ENCODE data around the gene TEX55.
A peak's percentile ranks its signal among the peaks of the same experiment; 100 is the strongest.
"Not testable (repeated sequence)": the region's sequence is repeated elsewhere in the genome, so short reads cannot be mapped to it uniquely, and the experiment has no call there.

TEX55 gene

DNA sequence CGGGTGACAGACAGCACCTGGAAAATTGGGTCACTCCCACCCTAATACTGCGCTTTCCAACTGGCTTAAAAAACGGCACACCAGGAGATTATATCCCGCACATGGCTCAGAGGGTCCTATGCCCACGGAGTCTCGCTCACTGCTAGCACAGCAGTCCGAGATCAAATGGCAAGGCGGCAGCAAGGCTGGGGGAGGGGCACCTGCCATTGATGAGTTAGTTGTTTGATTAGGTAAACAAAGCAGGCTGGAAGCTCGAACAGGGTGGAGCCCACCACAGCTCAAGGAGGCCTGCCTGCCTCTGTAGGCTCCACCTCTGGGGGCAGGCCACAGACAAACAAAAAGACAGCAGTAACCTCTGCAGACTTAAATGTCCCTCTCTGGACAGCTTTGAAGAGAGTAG is 18.8 kb downstream of the TEX55 start:
- not testable (repeated sequence) for H2BK120ac ChIP-seq (ENCODE audit: low read depth, low read length); H3K4me3 ChIP-seq (ENCODE audit: insufficient read depth in 1 of 2, low read depth in 1 of 2, low read length in 2 of 2); H3K4me2 ChIP-seq (ENCODE audit: low read length, poor library complexity, severe bottlenecking); H3K18ac ChIP-seq (ENCODE audit: low read depth in 1 of 2, low read length in 2 of 2); H3K4ac ChIP-seq (ENCODE audit: low read depth in 1 of 2, low read length in 2 of 2); H3K9me3 ChIP-seq (ENCODE audit: control insufficient read depth, low read length); H2AK5ac ChIP-seq (ENCODE audit: low read length, severe bottlenecking); H4K91ac ChIP-seq (ENCODE audit: low read length); H3K14ac ChIP-seq (ENCODE audit: low read length in 2 of 2); H2BK12ac ChIP-seq (ENCODE audit: low read length in 2 of 2); H3K79me1 ChIP-seq (replicated peaks; ENCODE audit: low read length, poor library complexity, severe bottlenecking); H2BK15ac ChIP-seq (ENCODE audit: low read depth, poor library complexity, severe bottlenecking); H3K9ac ChIP-seq (ENCODE audit: low read length); H2BK5ac ChIP-seq (ENCODE audit: low read depth, low read length, poor library complexity, severe bottlenecking); H3K36me3 ChIP-seq (ENCODE audit: control insufficient read depth in 1 of 2, insufficient read depth in 2 of 2, low read depth in 1 of 2, low read length in 2 of 2); DNase-seq; H3K27me3 ChIP-seq (ENCODE audit: control insufficient read depth in 1 of 2, insufficient read depth in 1 of 2, low read length in 2 of 2); H3K4me1 ChIP-seq (ENCODE audit: control insufficient read depth, insufficient read depth, low read depth, low read length); H3K27ac ChIP-seq (ENCODE audit: low read length, poor library complexity, severe bottlenecking); H4K8ac ChIP-seq (ENCODE audit: low read length); H3K23ac ChIP-seq (ENCODE audit: low read length in 2 of 2); H2AFZ ChIP-seq (ENCODE audit: low read depth, low read length)
- 76% methylated on average over 9 of the region's 9 CpGs for WGBS

DNA sequence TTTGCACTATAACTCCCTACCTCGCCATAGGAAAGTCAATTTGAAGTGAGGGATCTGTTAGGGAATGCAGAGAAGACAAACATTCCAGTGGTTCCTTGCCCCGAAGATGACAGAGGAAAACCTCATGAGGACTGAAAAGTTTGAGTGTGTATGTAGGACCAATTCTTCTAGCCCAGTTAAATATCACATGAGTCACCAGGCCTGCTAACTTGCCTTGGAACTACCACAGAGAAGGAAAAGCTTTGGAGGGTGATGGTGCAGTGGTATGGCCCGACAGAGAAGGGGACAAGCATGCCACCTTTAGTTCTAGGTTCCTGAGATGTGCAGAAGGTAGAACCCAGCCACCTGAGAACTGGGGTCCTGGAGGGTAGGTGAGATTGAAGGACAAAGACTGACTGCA is 24.9 kb downstream of the TEX55 start:
- H2BK15ac ChIP-seq (ENCODE audit: low read depth, poor library complexity, severe bottlenecking) = no peak overlapping the region
- no peak overlapping the region for H3K9ac ChIP-seq (ENCODE audit: low read length)
- H4K8ac ChIP-seq (ENCODE audit: low read length) = no peak overlapping the region
- no peak overlapping the region for H2AK5ac ChIP-seq (ENCODE audit: low read length, severe bottlenecking)
- H3K4ac ChIP-seq (ENCODE audit: low read depth in 1 of 2, low read length in 2 of 2) = no peak overlapping the region
- DNase-seq = no peak
- no peak overlapping the region for H4K91ac ChIP-seq (ENCODE audit: low read length)
- H3K9me3 ChIP-seq (ENCODE audit: control insufficient read depth, low read length) = no peaks in the 10 kb centered on the region
- no peak overlapping the region for H3K4me3 ChIP-seq (ENCODE audit: insufficient read depth in 1 of 2, low read depth in 1 of 2, low read length in 2 of 2)
- no peak overlapping the region for H3K27ac ChIP-seq (ENCODE audit: low read length, poor library complexity, severe bottlenecking)
- H3K23ac ChIP-seq (ENCODE audit: low read length in 2 of 2) = no peak overlapping the region
- H3K36me3 ChIP-seq (ENCODE audit: control insufficient read depth in 1 of 2, insufficient read depth in 2 of 2, low read depth in 1 of 2, low read length in 2 of 2) = no peaks in the 10 kb centered on the region
- H3K27me3 ChIP-seq (ENCODE audit: control insufficient read depth in 1 of 2, insufficient read depth in 1 of 2, low read length in 2 of 2) = peaks cover 0 to 7% of the 10 kb centered on the region in 2 experiments
- no peak overlapping the region for H2BK12ac ChIP-seq (ENCODE audit: low read length in 2 of 2)
- no peak overlapping the region for H3K18ac ChIP-seq (ENCODE audit: low read depth in 1 of 2, low read length in 2 of 2)
- peaks cover 6% of the 10 kb centered on the region for H3K4me1 ChIP-seq (ENCODE audit: control insufficient read depth, insufficient read depth, low read depth, low read length)
- no peak overlapping the region for H2BK5ac ChIP-seq (ENCODE audit: low read depth, low read length, poor library complexity, severe bottlenecking)
- H3K4me2 ChIP-seq (ENCODE audit: low read length, poor library complexity, severe bottlenecking) = no peak overlapping the region
- 70% methylated on average over 3 of the region's 3 CpGs for WGBS
- H3K14ac ChIP-seq (ENCODE audit: low read length in 2 of 2) = no peak overlapping the region
- no peak overlapping the region for H2BK120ac ChIP-seq (ENCODE audit: low read depth, low read length)
- H2AFZ ChIP-seq (ENCODE audit: low read depth, low read length) = no peak overlapping the region
- no peaks in the 10 kb centered on the region for H3K79me1 ChIP-seq (replicated peaks; ENCODE audit: low read length, poor library complexity, severe bottlenecking)

DNA sequence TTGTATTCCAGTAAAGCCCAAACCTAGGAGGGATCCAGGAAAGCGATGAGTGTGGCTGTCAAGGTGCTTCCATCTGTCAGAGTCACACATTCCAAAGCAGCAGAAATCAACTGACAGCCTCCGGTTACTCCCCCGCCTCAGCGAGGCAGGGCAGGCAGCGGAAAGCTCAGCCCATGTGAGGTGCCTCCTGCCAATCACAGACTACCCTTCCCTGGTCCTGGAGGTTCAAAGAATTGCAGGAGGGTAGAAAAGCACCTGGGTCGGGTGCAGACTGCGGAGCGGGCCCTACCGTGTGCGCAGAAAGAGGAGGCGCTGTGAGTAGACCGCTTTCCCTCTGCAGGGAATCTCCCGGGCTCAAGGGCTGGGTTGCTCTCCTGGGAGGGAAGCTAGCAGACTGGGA is 27.4 kb downstream of the TEX55 start, which contains the start of gene UPK1B:
Gene UPK1B (plus strand): TSS at position 274 of the 400 bp plus-strand sequence. CDS start 13,144 bp downstream, outside the sequence.
- no peak for DNase-seq
- H3K27me3 ChIP-seq (ENCODE audit: control insufficient read depth in 1 of 2, insufficient read depth in 1 of 2, low read length in 2 of 2) = peaks cover 0 to 7% of the 10 kb centered on the region in 2 experiments
- H2BK120ac ChIP-seq (ENCODE audit: low read depth, low read length) = no peak within 1 kb of the TSS
- H2BK5ac ChIP-seq (ENCODE audit: low read depth, low read length, poor library complexity, severe bottlenecking) = no peak within 1 kb of the TSS
- no peaks in the 10 kb centered on the region for H3K79me1 ChIP-seq (replicated peaks; ENCODE audit: low read length, poor library complexity, severe bottlenecking)
- H3K4me3 ChIP-seq (ENCODE audit: insufficient read depth in 1 of 2, low read depth in 1 of 2, low read length in 2 of 2) = no peak within 1 kb of the TSS
- H3K27ac ChIP-seq (ENCODE audit: low read length, poor library complexity, severe bottlenecking) = no peak within 1 kb of the TSS
- no peak within 1 kb of the TSS for H3K18ac ChIP-seq (ENCODE audit: low read depth in 1 of 2, low read length in 2 of 2)
- no peak within 1 kb of the TSS for H3K4ac ChIP-seq (ENCODE audit: low read depth in 1 of 2, low read length in 2 of 2)
- H2AK5ac ChIP-seq (ENCODE audit: low read length, severe bottlenecking) = no peak within 1 kb of the TSS
- no peaks in the 10 kb centered on the region for H3K9me3 ChIP-seq (ENCODE audit: control insufficient read depth, low read length)
- H4K8ac ChIP-seq (ENCODE audit: low read length) = no peak within 1 kb of the TSS
- H2AFZ ChIP-seq (ENCODE audit: low read depth, low read length) = no peak within 1 kb of the TSS
- peak within 1 kb of the TSS; percentile 41 for H3K4me2 ChIP-seq (ENCODE audit: low read length, poor library complexity, severe bottlenecking)
- H3K4me1 ChIP-seq (ENCODE audit: control insufficient read depth, insufficient read depth, low read depth, low read length) = peaks cover 7% of the 10 kb centered on the region
- no peak within 1 kb of the TSS for H4K91ac ChIP-seq (ENCODE audit: low read length)
- H2BK15ac ChIP-seq (ENCODE audit: low read depth, poor library complexity, severe bottlenecking) = no peak within 1 kb of the TSS
- no peak within 1 kb of the TSS for H2BK12ac ChIP-seq (ENCODE audit: low read length in 2 of 2)
- H3K14ac ChIP-seq (ENCODE audit: low read length in 2 of 2) = no peak within 1 kb of the TSS
- no peaks in the 10 kb centered on the region for H3K36me3 ChIP-seq (ENCODE audit: control insufficient read depth in 1 of 2, insufficient read depth in 2 of 2, low read depth in 1 of 2, low read length in 2 of 2)
- H3K9ac ChIP-seq (ENCODE audit: low read length) = no peak within 1 kb of the TSS
- H3K23ac ChIP-seq (ENCODE audit: low read length in 2 of 2) = no peak within 1 kb of the TSS
- WGBS = 35% methylated on average over 9 of the region's 13 CpGs

DNA sequence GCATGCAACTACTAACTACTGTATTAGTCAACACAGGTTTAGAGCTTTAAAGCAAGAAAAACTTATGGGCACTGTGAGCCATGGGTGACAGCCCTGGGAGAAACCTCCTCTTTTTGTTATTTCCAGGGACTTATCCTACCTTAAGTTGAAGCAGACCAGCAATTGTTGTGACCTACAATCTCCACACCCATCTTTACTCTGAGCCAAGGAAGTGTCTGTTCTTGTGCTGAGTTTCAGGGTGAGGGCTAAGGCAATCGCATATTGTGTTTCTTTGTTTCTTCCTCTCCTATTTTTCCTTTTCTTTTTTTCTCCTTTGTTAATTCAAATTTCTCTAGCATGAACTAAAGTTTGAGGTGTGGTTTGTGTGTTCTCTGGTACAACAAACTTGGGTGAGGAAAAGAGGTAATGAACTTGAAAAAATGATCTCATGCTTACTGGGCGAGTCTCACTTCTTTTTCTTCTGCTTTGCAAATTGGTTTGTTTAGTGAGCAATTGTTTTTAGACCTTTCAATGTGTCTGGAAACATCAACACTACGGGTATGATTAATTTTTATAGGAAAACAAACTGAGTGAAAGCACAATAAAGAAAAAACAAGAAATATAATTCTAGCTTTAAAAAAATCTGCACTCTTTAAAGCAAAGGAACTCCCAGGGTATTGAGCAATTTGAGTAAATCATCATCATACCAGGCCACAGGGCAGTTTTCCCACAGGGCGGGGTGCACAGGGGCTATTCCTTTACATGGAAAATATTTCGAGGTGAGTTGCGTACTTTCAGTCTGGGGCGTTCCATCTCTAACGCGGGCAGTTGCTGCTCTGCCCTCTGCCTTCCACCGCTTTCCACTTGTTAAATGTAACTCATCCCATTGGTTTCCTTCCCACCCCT is 30.1 kb downstream of the TEX55 start:
- Histone ChIP-seq H3K27me3 (ENCODE audit: control insufficient read depth in 1 of 2, insufficient read depth in 1 of 2, low read length in 2 of 2) (peaks cover 0 to 7% of the 10 kb centered on the region in 2 experiments), H3K79me1 (replicated peaks; ENCODE audit: low read length, poor library complexity, severe bottlenecking) (no peaks in the 10 kb centered on the region), H3K14ac (ENCODE audit: low read length in 2 of 2) (no peak overlapping the region), H4K8ac (ENCODE audit: low read length) (no peak overlapping the region), H2AK5ac (ENCODE audit: low read length, severe bottlenecking) (no peak overlapping the region), H3K4me1 (ENCODE audit: control insufficient read depth, insufficient read depth, low read depth, low read length) (peaks cover 4% of the 10 kb centered on the region), H3K23ac (ENCODE audit: low read length in 2 of 2) (no peak overlapping the region), H3K27ac (ENCODE audit: low read length, poor library complexity, severe bottlenecking) (peak overlapping the region; percentile 6), H2AFZ (ENCODE audit: low read depth, low read length) (no peak overlapping the region), H3K4ac (ENCODE audit: low read depth in 1 of 2, low read length in 2 of 2) (no peak overlapping the region), H2BK120ac (ENCODE audit: low read depth, low read length) (no peak overlapping the region), H3K9ac (ENCODE audit: low read length) (no peak overlapping the region), H2BK15ac (ENCODE audit: low read depth, poor library complexity, severe bottlenecking) (no peak overlapping the region), H3K36me3 (ENCODE audit: control insufficient read depth in 1 of 2, insufficient read depth in 2 of 2, low read depth in 1 of 2, low read length in 2 of 2) (no peaks in the 10 kb centered on the region), H3K4me3 (ENCODE audit: insufficient read depth in 1 of 2, low read depth in 1 of 2, low read length in 2 of 2) (no peak overlapping the region), H3K9me3 (ENCODE audit: control insufficient read depth, low read length) (no peaks in the 10 kb centered on the region), H3K4me2 (ENCODE audit: low read length, poor library complexity, severe bottlenecking) (peak overlapping the region; percentile 66), H3K18ac (ENCODE audit: low read depth in 1 of 2, low read length in 2 of 2) (no peak overlapping the region), H2BK12ac (ENCODE audit: low read length in 2 of 2) (no peak overlapping the region), H4K91ac (ENCODE audit: low read length) (no peak overlapping the region), H2BK5ac (ENCODE audit: low read depth, low read length, poor library complexity, severe bottlenecking) (no peak overlapping the region)
- 71% methylated on average over 2 of the region's 10 CpGs for WGBS
- no peak for DNase-seq
